Body of pancreas (tissue), 4 donors: ENCODE results near the gene KIAA0319L. TPM values are rescaled to one million over a fixed set of nuclear protein-coding genes. Genes with fewer than 3 reads are reported as not detected.
"Not testable (repeated sequence)": the region's sequence is repeated elsewhere in the genome, so short reads cannot be mapped to it uniquely, and the experiment has no call there.

Source experiments
- ATAC-seq: fragments of 150-250 bp; one replicate; pipeline ENCODE4 v1.9.1; 2016
- DNase-seq, 4 donors: peaks; one replicate each; pipeline ENCODE4 v3.0.0-alpha.2; 2019
- H3K27ac ChIP-seq, 4 donors: fragments of 200-600 bp; sonication (generic); 1 replicate in 3 of 4; 2 replicates in 1 of 4; pipeline versions ENCODE4 v1.5.1 to v1.6.1; 2016 to 2019; ENCODE audit warnings: mild to moderate bottlenecking in 1 of 4, mixed read lengths in 1 of 4, moderate library complexity in 1 of 4
- H3K27me3 ChIP-seq, 2 donors: fragments of 200-600 bp; sonication (generic); one replicate each; pipeline ENCODE4 v1.6.0; 2016; ENCODE audit warnings: mild to moderate bottlenecking in 1 of 2
- H3K36me3 ChIP-seq, 2 donors: fragments of 200-600 bp; sonication (generic); replicated peaks in 1 of 2; 2 replicates each; pipeline ENCODE4 v1.5.1; 2016; ENCODE audit warnings: low read depth in 2 of 2; ENCODE audit not compliant: insufficient read depth in 1 of 2
- H3K4me1 ChIP-seq: fragments of 200-600 bp; sonication (generic); one replicate; pipeline ENCODE4 v1.6.0; 2016
- H3K4me3 ChIP-seq, 2 donors: fragments of 200-600 bp; sonication (generic); 1 replicate in 1 of 2; 2 replicates in 1 of 2; pipeline ENCODE4 v1.5.1; 2016 to 2019
- H3K9me3 ChIP-seq, 3 donors: fragments of 200-600 bp; sonication (generic); 1 replicate in 2 of 3; 2 replicates in 1 of 3; pipeline ENCODE4 v1.5.1; 2016
- CTCF ChIP-seq, 7 experiments: fragments of 450-650 bp in 4 of 7; fragments of 200-600 bp in 3 of 7; sonication (generic) in 3 of 7; IDR thresholded peaks; one replicate each; pipeline ENCODE4 v1.5.1; 2016 to 2019; ENCODE audit warnings: antibody characterized with exemption in 7 of 7
- POLR2A ChIP-seq, 3 donors: fragments of 450-650 bp; IDR thresholded peaks; one replicate each; pipeline ENCODE4 v1.6.1; 2016; ENCODE audit warnings: antibody characterized with exemption in 3 of 3, mild to moderate bottlenecking in 2 of 3
- WGBS, 2 donors: methylation state at CpG; one replicate each; pipeline ENCODE4 v1.1.5; 2017; 5-methylcytosine and 5-hydroxymethylcytosine counted together
- intact Hi-C: fragments of 100-400 bp; cut with DNase I; formaldehyde crosslinking; loops from one replicate; pipeline ENCODE4 v1.15.1; 2023
- total RNA-seq, 2 donors: library from RNA; depleted of rRNA; stranded (reverse); fragments of >200 nt; gene quantifications; one replicate each; pipeline ENCODE4 v1.1.0, GENCODE V29; 2016

The KIAA0319L gene
- total RNA-seq, 2 donors from 2014 or later: 61.0 to 74.5 TPM

- intact Hi-C loops: no loop called here
- Histone ChIP-seq H3K4me1 (no peaks in the 10 kb centered on the region), H3K36me3 (peaks cover 0 to 7% of the 10 kb centered on the region in 2 donors), H3K27me3 (no peaks in the 10 kb centered on the region), H3K27ac (no peak overlapping the region), H3K4me3 (no peak overlapping the region), H3K9me3 (no peaks in the 10 kb centered on the region)
- 80 to 85% methylated on average over 2 of the region's 2 CpGs for WGBS, 2 donors
- DNase-seq (no peak), ATAC-seq (no peak)
- no peak for TF ChIP-seq CTCF (IDR thresholded peaks at IDR 0.05)
- TF ChIP-seq POLR2A (IDR thresholded peaks at IDR 0.05): no peak
These were observed 79.3 kb downstream of the KIAA0319L start for GRCh38 chr1:35477870-35478269.

DNA sequence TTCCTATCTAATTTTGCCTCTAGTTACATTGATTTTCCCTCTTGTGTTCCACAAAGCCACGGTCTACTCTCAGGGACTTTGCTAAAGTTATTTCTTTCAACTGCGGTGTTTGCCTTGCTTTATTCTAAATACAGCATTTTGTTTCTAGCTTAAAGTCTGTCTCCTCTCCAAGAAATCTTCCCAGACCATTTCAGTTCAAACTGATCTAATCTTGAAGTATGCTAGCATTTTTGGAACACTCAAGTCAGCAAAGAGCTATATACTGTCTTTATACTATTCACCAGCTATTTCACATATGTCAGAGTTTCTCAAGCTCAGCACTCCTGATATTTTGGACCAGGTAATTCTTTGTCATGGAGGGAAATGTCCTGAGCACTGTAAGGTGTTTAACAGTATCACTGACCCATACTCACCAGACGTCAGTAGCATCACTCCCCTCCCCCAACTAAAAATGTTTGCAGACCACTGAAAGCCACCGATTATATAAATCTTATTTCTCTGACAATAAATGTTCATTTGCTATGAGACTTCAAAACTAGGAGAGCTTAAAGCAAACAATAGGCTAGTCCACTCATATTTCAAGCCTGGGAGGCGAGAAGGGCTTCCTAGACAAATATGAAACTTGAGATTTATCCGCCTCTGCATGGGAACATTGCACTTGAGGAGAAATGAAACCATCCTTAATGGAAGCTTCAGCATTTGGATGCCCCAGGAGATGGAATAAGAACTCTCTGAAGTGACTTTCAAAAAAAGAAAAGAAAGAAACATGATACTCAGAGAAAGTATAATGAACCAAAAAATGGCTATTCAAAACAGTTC is 81.1 kb downstream of the KIAA0319L start:
- no peaks in the 10 kb centered on the region for H3K4me1 ChIP-seq
- no peaks in the 10 kb centered on the region for H3K27me3 ChIP-seq
- 93 to 96% methylated on average over 6 of the region's 6 CpGs for WGBS, 2 donors
- peaks cover 0 to 7% of the 10 kb centered on the region in 2 donors for H3K36me3 ChIP-seq
- H3K9me3 ChIP-seq: no peaks in the 10 kb centered on the region
- no peak for DNase-seq
- H3K27ac ChIP-seq: no peak overlapping the region
- no peak for ATAC-seq
- intact Hi-C loops: no loop called here
- no peak for TF ChIP-seq CTCF (IDR thresholded peaks at IDR 0.05)
- H3K4me3 ChIP-seq: no peak overlapping the region

DNA sequence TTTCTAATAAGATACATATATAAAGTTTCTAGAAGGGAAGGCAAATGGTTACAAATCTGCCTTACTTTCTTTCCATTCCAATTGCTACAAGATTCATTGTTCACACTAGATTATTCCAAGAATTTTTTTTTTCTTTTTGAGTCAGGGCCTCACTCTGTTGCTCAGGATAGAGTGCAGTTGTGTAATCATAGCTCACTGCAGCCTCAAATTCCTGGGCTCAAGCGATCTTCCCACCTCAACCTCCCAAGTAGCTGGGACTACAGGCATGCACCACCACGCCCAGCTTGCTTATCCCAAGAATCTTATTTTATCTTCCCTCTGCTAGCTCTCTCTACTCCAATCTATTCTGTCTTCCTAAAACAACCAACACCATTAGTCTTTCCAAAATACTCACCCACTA is 81.8 kb downstream of the KIAA0319L start:
- Histone ChIP-seq H3K36me3 (peaks cover 0 to 7% of the 10 kb centered on the region in 2 donors), H3K4me1 (no peaks in the 10 kb centered on the region), H3K27ac (no peak overlapping the region), H3K27me3 (no peaks in the 10 kb centered on the region), H3K4me3 (no peak overlapping the region), H3K9me3 (no peaks in the 10 kb centered on the region)
- 95 to 98% methylated on average over 2 of the region's 2 CpGs for WGBS, 2 donors
- no peak for TF ChIP-seq POLR2A (IDR thresholded peaks at IDR 0.05)
- no peak for TF ChIP-seq CTCF (IDR thresholded peaks at IDR 0.05)
- no peak for DNase-seq
- intact Hi-C loops: no loop called here
- ATAC-seq: no peak

- intact Hi-C loops, ATAC-seq, H3K4me3 ChIP-seq, H3K27me3 ChIP-seq, H3K9me3 ChIP-seq, DNase-seq, H3K27ac ChIP-seq, H3K4me1 ChIP-seq, H3K36me3 ChIP-seq: not testable (repeated sequence)
- WGBS, 2 donors: 94 to 97% methylated on average over 3 of the region's 3 CpGs
These were observed 84.0 kb downstream of the KIAA0319L start for GRCh38 chr1:35473216-35473615.

DNA sequence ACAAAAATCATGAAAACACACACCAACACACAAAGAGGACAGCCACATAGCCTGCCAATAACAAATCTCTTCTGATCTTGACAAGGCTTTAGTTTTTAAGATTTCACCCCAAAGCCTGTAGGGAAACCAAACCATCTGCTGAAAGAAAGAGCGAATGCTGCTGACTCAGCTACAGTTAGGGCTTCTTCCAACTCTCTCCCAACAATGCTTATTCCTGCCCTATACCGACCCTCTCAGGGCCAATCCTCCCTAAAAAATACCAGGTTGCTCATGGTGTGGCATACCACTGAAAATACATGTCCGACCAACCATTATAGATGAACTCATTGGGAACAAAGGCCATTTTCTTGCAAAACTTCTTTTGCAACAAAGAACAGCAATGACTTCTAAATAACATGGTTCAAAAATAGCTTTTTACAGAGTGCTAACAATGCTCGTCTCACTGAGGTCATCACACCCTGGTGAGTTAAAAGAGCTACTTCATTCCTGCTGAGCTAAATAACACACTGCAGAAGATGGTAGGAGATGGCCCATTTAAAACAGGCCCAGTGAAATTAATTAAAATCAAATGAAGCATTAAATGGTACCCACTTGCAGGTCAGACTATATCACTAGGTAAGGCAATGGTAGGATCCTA is 86.1 kb downstream of the KIAA0319L start:
- Histone ChIP-seq H3K27ac (no peak overlapping the region), H3K4me3 (no peak overlapping the region), H3K9me3 (no peaks in the 10 kb centered on the region), H3K27me3 (no peaks in the 10 kb centered on the region), H3K36me3 (peaks cover 0 to 5% of the 10 kb centered on the region in 2 donors), H3K4me1 (no peaks in the 10 kb centered on the region)
- intact Hi-C loops: no loop called here
- 91 to 94% methylated on average over 4 of the region's 4 CpGs for WGBS, 2 donors
- no peak for ATAC-seq
- no peak for DNase-seq
- TF ChIP-seq POLR2A (IDR thresholded peaks at IDR 0.05): no peak
- TF ChIP-seq CTCF (IDR thresholded peaks at IDR 0.05): no peak
